SK-N-MC (cell line): ENCODE results near the gene CNGA2.
"Not testable (repeated sequence)": the region's sequence is repeated elsewhere in the genome, so short reads cannot be mapped to it uniquely, and the experiment has no call there.

Source experiments
- EZH2 ChIP-seq: fragments of 200-600 bp; sonication (generic); IDR thresholded peaks from one replicate; pipeline ENCODE4 v1.6.1; 2017; ENCODE audit warnings: antibody characterized with exemption
- POLR2AphosphoS5 ChIP-seq: IDR thresholded peaks from 2 replicates; pipeline ENCODE4 v1.6.1; 2012; ENCODE audit warnings: mild to moderate bottlenecking, low read depth, low read length, borderline replicate concordance

GRCh38 chrX:151697082-151697481, 37.5 kb upstream of the CNGA2 start:
- TF ChIP-seq POLR2AphosphoS5, EZH2: not testable (repeated sequence)
